Hindlimb muscle (tissue), 1 donor: ENCODE measurements around the gene FARP2. TPM values are rescaled to one million over a fixed set of nuclear protein-coding genes. Genes with fewer than 3 reads are reported as not detected.
"Not testable (repeated sequence)": the region's sequence is repeated elsewhere in the genome, so short reads cannot be mapped to it uniquely, and the experiment has no call there.

Experiments used
- DNase-seq: peaks from one replicate; pipeline ENCODE4 v3.0.0-alpha.2; 2013
- polyA plus RNA-seq: library from polyadenylated mRNA; unstranded; fragments of 120-200 nt; gene quantifications from one replicate; pipeline ENCODE4 v1.2.1, GENCODE V29; 2013; ENCODE audit not compliant: insufficient read length

FARP2 gene
- polyA plus RNA-seq, 1 donor: 32.1 TPM

GRCh38 chr2:241505781-241506201 is 149.7 kb downstream of the FARP2 start:
- no peak for DNase-seq

- not testable (repeated sequence) for DNase-seq
Observed at GRCh38 chr2:241506317-241506716, 150.2 kb downstream of the FARP2 start.

- no peak for DNase-seq
Observed at GRCh38 chr2:241506793-241507429, 150.8 kb downstream of the FARP2 start.

GRCh38 chr2:241507430-241508239 is 151.6 kb downstream of the FARP2 start:
- DNase-seq: peak; percentile 39

GRCh38 chr2:241508240-241509154 is 152.4 kb downstream of the FARP2 start, which contains the start of gene STK25:
Gene STK25 (minus strand): TSS chr2:241508584. CDS start chr2:241508035, 549 bp downstream.
- peak; percentile 99 for DNase-seq

- DNase-seq: no peak
Observed at GRCh38 chr2:241509155-241509784, 153.2 kb downstream of the FARP2 start.

GRCh38 chr2:241511091-241511741 is 155.1 kb downstream of the FARP2 start:
- DNase-seq: no peak

- DNase-seq: no peak
Observed at GRCh38 chr2:241514553-241514952, 158.5 kb downstream of the FARP2 start.

- no peak for DNase-seq
Observed at GRCh38 chr2:241514986-241515737, 159.1 kb downstream of the FARP2 start.

- DNase-seq: no peak
Observed at GRCh38 chr2:241516520-241516965, 160.5 kb downstream of the FARP2 start.

GRCh38 chr2:241517297-241517696 is 161.2 kb downstream of the FARP2 start:
- no peak for DNase-seq

GRCh38 chr2:241519669-241520068 is 163.6 kb downstream of the FARP2 start:
- DNase-seq: no peak

GRCh38 chr2:241522477-241522876 is 166.4 kb downstream of the FARP2 start:
- DNase-seq: no peak

GRCh38 chr2:241525818-241526780 is 170.0 kb downstream of the FARP2 start:
- not testable (repeated sequence) for DNase-seq

- DNase-seq: no peak
Observed at GRCh38 chr2:241530571-241530970, 174.5 kb downstream of the FARP2 start.

- DNase-seq: no peak
Observed at GRCh38 chr2:241531161-241531722, 175.2 kb downstream of the FARP2 start.

- DNase-seq: no peak
Observed at GRCh38 chr2:241532168-241532567, 176.1 kb downstream of the FARP2 start.

- no peak for DNase-seq
Observed at GRCh38 chr2:241532733-241533601, 176.9 kb downstream of the FARP2 start.
